ENCODE results near the gene ARSB. TPM values are rescaled to one million over a fixed set of nuclear protein-coding genes. Genes with fewer than 3 reads are reported as not detected.

Gene ARSB
- total RNA-seq, 4 donors from 2014 or later = 23.0 to 109 (median 52.6) TPM

GRCh38 chr5:78926252-78926651 is 58.9 kb downstream of the ARSB start:
- Histone ChIP-seq H3K4me3 (no peak overlapping the region), H3K27me3 (no peaks in the 10 kb centered on the region), H3K36me3 (peaks cover 0 to 5% of the 10 kb centered on the region in 2 donors), H3K4me1 (no peaks in the 10 kb centered on the region), H3K9me3 (no peaks in the 10 kb centered on the region), H3K27ac (no peak overlapping the region)
- ATAC-seq = no peak
- 93 to 94% methylated on average over 2 of the region's 2 CpGs for WGBS, 2 donors (ENCODE audit: low coverage in 1 of 2)
- TF ChIP-seq EP300 (IDR thresholded peaks at IDR 0.05) = no peak
- no peak for TF ChIP-seq POLR2AphosphoS5 (IDR thresholded peaks at IDR 0.05)
- no peak for TF ChIP-seq CTCF (IDR thresholded peaks at IDR 0.05)
- TF ChIP-seq POLR2A (IDR thresholded peaks at IDR 0.05) = no peak

GRCh38 chr5:78925129-78925876 is 59.8 kb downstream of the ARSB start:
- Histone ChIP-seq H3K4me3 (no peak overlapping the region), H3K27me3 (no peaks in the 10 kb centered on the region), H3K36me3 (peaks cover 0 to 5% of the 10 kb centered on the region in 2 donors), H3K27ac (no peak overlapping the region), H3K9me3 (no peaks in the 10 kb centered on the region), H3K4me1 (no peaks in the 10 kb centered on the region)
- ATAC-seq = no peak
- 66 to 82% methylated on average over 6 of the region's 6 CpGs for WGBS, 2 donors (ENCODE audit: low coverage in 1 of 2)
- TF ChIP-seq POLR2AphosphoS5 (IDR thresholded peaks at IDR 0.05) = no peak
- no peak for TF ChIP-seq EP300 (IDR thresholded peaks at IDR 0.05)
- TF ChIP-seq POLR2A (IDR thresholded peaks at IDR 0.05) = no peak
- TF ChIP-seq CTCF (IDR thresholded peaks at IDR 0.05) = no peak

- whole genome bisulfite sequencing, 2 donors (ENCODE audit: low coverage in 1 of 2) = no CpG with 5 or more reads among the region's 1 CpG
- Histone ChIP-seq H3K4me3 (no peak overlapping the region), H3K9me3 (no peaks in the 10 kb centered on the region), H3K4me1 (no peaks in the 10 kb centered on the region), H3K27ac (no peak overlapping the region), H3K36me3 (peaks cover 0 to 5% of the 10 kb centered on the region in 2 donors), H3K27me3 (no peaks in the 10 kb centered on the region)
- no peak for ATAC-seq
- TF ChIP-seq POLR2AphosphoS5 (IDR thresholded peaks at IDR 0.05) (no peak), CTCF (IDR thresholded peaks at IDR 0.05) (no peak), EP300 (IDR thresholded peaks at IDR 0.05) (no peak), POLR2A (IDR thresholded peaks at IDR 0.05) (no peak)
These were observed 61.5 kb downstream of the ARSB start for GRCh38 chr5:78923622-78923970.

- Histone ChIP-seq H3K27ac (no peak overlapping the region), H3K4me3 (no peak overlapping the region), H3K27me3 (no peaks in the 10 kb centered on the region), H3K9me3 (no peaks in the 10 kb centered on the region), H3K36me3 (peaks cover 0 to 5% of the 10 kb centered on the region in 2 donors), H3K4me1 (no peaks in the 10 kb centered on the region)
- TF ChIP-seq POLR2A (IDR thresholded peaks at IDR 0.05) (no peak), EP300 (IDR thresholded peaks at IDR 0.05) (no peak), CTCF (IDR thresholded peaks at IDR 0.05) (no peak), POLR2AphosphoS5 (IDR thresholded peaks at IDR 0.05) (no peak)
- no peak for ATAC-seq
- 78 to 93% methylated on average over 4 to 6 of the region's 8 CpGs for WGBS, 2 donors (ENCODE audit: low coverage in 1 of 2)
These were observed 62.1 kb downstream of the ARSB start for GRCh38 chr5:78922879-78923621.

Data from gastroesophageal sphincter (tissue), 4 donors.